ENCODE measurements around the gene PTPRA.
"Not testable (repeated sequence)": the region's sequence is repeated elsewhere in the genome, so short reads cannot be mapped to it uniquely, and the experiment has no call there.

PTPRA gene

DNA sequence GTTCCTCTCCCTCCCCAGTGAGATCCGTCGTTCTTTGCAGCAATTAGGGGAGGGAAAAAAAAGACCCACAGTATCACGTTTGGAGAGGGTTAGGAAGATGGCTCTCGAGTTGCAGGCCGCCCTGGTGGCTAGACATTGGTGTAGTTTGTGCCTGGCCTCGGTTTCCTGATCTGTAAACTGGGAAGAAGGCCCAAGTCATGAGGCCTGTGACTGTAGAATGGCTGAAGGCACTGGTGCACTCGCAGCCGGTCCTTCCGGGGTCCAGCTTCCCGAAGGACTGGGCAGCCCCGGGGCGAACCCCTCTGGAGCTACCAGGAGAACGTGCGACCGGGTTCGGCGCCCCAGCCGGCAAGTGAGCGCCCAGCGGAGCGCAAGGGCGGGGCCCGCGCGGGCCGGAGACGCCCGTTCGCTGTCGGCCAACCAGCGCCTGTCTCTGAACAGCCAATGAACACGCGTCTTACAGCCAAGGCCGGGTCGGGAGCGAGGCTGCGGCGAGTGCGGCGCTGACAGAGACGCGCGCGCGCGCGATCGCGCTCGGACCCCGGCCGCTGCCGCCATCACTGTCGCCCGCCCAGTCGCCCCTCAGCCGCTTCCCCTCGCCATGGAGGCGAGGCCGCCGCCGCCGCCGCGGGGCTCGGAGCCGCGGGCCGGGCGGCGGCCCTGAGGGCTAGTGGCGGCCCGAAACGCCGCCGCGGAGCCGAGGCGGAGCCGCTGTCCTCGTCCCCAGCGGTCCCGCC, at the start of gene PTPRA:
Gene PTPRA (plus strand): TSS at position 472 of the 737 bp plus-strand sequence. CDS start 90,797 bp downstream, outside the sequence.
- TF ChIP-seq JUND (IDR thresholded peaks at IDR 0.05; ENCODE audit: low read depth): no peak
- in situ Hi-C loops (cut with HindIII; ENCODE audit: low pct_unique_long_range_greater_than_20kb, low sequenced_read_pairs): no loop called here

DNA sequence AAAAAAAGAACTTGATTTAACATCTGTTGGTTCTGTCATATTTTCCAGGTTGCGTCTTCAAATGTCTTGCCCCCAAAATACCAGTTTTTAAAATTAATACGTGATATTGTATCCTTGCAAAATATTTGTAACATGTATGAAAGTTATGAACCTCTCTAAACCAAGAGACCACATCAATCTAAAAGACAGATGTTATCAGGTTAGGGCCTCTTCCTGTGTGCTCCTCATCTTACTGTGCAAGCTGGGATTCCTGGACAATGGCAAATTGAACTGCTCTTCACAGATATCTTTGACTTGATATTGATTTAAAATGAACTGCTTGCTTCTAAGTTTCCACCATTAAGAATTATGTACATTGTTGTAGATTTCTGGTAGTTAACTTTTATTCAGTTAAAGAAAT, 47.5 kb upstream of the PTPRA start:
- DNase-seq (ENCODE audit: low read depth in 1 of 2, low spot score in 1 of 2): no peak
- in situ Hi-C loops (cut with HindIII; ENCODE audit: low pct_unique_long_range_greater_than_20kb, low sequenced_read_pairs): no loop called here
- TF ChIP-seq JUND (IDR thresholded peaks at IDR 0.05; ENCODE audit: low read depth): no peak

More for the DNA sequence above, at the start of gene PTPRA:
- peak; percentile 87 to 93 for DNase-seq (ENCODE audit: low read depth in 1 of 2, low spot score in 1 of 2)

DNA sequence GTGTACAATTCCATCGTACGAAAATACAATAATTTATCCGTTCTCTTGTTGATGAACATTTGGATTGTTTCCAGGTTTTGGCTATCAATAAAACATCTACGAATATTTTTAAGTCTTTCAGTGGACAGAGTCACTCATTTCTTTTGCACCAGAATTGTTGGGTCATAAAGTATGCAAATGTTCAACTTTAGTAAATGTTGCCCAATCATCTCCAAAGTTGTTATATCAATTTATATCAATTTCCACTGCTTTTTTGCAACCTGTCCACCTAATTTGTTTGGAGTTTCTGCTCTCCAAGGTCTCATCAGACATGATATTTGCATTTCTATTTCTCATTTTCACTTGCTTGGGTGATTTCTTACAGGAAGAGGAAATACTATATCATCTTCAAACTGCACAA, 46.6 kb upstream of the PTPRA start:
- no peak for DNase-seq (ENCODE audit: low read depth in 1 of 2, low spot score in 1 of 2)
- no peak for TF ChIP-seq JUND (IDR thresholded peaks at IDR 0.05; ENCODE audit: low read depth)
- in situ Hi-C loops (cut with HindIII; ENCODE audit: low pct_unique_long_range_greater_than_20kb, low sequenced_read_pairs): no loop called here

DNA sequence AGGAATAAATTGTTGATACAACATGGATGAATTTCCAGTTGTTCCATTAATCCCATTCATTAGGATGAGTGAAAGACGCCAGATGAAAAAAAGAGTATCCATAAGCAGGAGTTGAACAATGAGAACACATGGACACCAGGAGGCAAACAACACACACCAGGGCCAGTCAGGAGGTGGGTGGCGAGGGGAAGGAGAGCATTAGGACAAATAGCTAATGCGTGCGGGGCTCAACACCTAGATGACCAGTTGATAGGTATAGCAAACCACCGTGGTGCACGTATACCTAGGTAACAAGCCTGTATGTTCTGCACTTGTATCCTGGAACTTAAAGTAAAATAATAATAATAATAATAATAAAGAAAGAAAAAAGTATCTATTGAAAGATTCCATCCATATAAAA, 43.9 kb upstream of the PTPRA start:
- no peak for TF ChIP-seq JUND (IDR thresholded peaks at IDR 0.05; ENCODE audit: low read depth)
- no peak for DNase-seq (ENCODE audit: low read depth in 1 of 2, low spot score in 1 of 2)
- in situ Hi-C loops (cut with HindIII; ENCODE audit: low pct_unique_long_range_greater_than_20kb, low sequenced_read_pairs): no loop called here

- DNase-seq (ENCODE audit: low read depth in 1 of 2, low spot score in 1 of 2); in situ Hi-C loops (cut with HindIII; ENCODE audit: low pct_unique_long_range_greater_than_20kb, low sequenced_read_pairs): not testable (repeated sequence)
Measured at GRCh38 chr20:2831206-2831605, 42.1 kb upstream of the PTPRA start.

DNA sequence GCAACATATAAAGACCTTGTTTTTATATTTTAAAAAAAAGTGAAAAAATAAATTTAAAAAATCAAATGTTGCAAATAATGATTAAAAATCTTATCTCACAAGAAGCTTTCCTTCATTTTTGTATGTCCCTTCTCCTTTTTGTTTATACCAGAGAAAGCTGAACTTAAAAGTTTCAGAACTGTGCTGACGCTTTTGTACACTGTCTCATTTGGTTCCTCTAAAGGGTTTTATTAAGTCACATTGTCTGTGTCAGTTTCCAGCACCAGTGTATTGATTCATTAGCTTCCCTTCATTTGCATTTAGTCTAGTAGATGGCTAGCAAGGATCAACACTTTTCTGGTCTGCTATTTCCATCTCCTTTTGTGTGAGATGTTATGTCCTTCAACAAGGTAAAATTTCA, 39.5 kb upstream of the PTPRA start:
- no peak for TF ChIP-seq JUND (IDR thresholded peaks at IDR 0.05; ENCODE audit: low read depth)
- DNase-seq (ENCODE audit: low read depth in 1 of 2, low spot score in 1 of 2): no peak
- in situ Hi-C loops (cut with HindIII; ENCODE audit: low pct_unique_long_range_greater_than_20kb, low sequenced_read_pairs): no loop called here

DNA sequence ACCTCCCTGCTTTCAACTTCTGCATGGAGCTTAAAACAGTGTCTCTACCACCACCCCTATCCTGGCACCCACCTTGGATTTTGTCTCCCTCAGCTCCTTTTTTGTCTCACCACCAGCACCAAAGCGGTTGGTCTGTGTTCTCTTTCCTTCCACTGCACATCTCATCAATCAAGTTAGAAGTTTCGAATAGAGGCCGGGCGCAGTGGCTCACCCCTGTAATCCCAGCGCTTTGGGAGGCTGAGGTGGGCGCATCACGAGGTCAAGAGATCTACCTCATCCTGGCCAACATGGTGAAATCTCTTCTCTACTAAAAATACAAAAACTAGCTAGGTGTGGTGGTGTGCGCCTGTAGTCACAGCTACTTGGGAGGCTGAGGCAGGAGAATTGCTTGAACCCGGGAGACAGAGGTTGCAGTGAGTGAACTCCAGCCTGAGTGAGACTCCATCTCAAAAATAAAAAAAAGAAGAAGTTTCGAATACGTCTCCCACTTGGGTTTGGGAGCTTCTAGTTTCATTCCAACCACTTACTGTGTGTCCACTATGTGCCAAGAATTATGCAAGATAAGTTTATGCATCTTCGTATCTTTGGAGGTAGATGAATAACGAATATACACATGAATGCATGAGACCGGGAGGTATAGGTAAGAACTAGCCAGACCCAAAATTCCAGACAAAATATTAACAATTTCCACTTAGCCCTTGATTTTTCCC, 38.7 kb upstream of the PTPRA start:
- no peak for TF ChIP-seq JUND (IDR thresholded peaks at IDR 0.05; ENCODE audit: low read depth)
- no peak for DNase-seq (ENCODE audit: low read depth in 1 of 2, low spot score in 1 of 2)
- in situ Hi-C loops (cut with HindIII; ENCODE audit: low pct_unique_long_range_greater_than_20kb, low sequenced_read_pairs): no loop called here

GRCh38 chr20:2835331-2835796, 37.9 kb upstream of the PTPRA start:
- in situ Hi-C loops (cut with HindIII; ENCODE audit: low pct_unique_long_range_greater_than_20kb, low sequenced_read_pairs): no loop called here
- no peak for TF ChIP-seq JUND (IDR thresholded peaks at IDR 0.05; ENCODE audit: low read depth)
- no peak for DNase-seq (ENCODE audit: low read depth in 1 of 2, low spot score in 1 of 2)

- in situ Hi-C loops (cut with HindIII; ENCODE audit: low pct_unique_long_range_greater_than_20kb, low sequenced_read_pairs): no loop called here
- TF ChIP-seq JUND (IDR thresholded peaks at IDR 0.05; ENCODE audit: low read depth): no peak
- no peak for DNase-seq (ENCODE audit: low read depth in 1 of 2, low spot score in 1 of 2)
Measured at GRCh38 chr20:2836035-2836434, 37.2 kb upstream of the PTPRA start.

DNA sequence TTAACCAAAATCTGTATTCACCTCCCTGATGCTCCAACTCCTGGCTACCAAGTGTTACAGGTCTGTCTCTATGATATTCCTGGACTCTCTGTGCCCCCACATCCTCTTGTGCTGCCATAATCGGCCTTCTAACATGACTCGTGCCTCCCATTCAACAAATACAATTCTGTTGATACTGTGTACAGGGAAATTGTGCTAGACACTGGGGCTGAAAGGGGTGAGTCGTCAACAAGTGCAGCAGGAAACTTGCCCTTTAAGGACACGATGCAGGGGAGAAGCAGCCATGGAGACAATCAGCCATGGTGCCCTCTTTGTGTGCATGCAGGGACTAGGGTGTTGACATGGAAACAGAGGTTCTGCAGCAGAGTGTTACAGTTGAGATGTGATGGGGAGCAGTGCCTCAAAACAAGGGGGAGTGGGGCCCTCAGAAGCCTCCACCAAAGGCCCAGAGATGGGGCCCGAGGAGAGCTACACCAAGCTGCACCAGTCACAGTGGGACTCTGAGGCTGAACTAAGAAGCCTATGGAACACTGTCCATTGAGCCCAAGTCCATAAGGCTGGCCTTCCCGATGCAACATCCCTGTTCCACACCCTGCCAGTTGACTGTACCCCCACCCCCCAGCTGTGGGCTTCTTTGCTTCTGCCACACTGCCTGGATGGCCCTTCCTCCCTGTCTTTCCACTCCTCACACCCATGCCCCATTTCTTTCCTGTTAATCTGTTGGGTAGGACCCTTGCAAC, 35.9 kb upstream of the PTPRA start:
- TF ChIP-seq JUND (IDR thresholded peaks at IDR 0.05; ENCODE audit: low read depth): no peak
- no peak for DNase-seq (ENCODE audit: low read depth in 1 of 2, low spot score in 1 of 2)
- in situ Hi-C loops (cut with HindIII; ENCODE audit: low pct_unique_long_range_greater_than_20kb, low sequenced_read_pairs): no loop called here

- no peak for TF ChIP-seq JUND (IDR thresholded peaks at IDR 0.05; ENCODE audit: low read depth)
- in situ Hi-C loops (cut with HindIII; ENCODE audit: low pct_unique_long_range_greater_than_20kb, low sequenced_read_pairs): no loop called here
- DNase-seq (ENCODE audit: low read depth in 1 of 2, low spot score in 1 of 2): no peak
Measured at GRCh38 chr20:2838170-2838797, 35.0 kb upstream of the PTPRA start.

DNA sequence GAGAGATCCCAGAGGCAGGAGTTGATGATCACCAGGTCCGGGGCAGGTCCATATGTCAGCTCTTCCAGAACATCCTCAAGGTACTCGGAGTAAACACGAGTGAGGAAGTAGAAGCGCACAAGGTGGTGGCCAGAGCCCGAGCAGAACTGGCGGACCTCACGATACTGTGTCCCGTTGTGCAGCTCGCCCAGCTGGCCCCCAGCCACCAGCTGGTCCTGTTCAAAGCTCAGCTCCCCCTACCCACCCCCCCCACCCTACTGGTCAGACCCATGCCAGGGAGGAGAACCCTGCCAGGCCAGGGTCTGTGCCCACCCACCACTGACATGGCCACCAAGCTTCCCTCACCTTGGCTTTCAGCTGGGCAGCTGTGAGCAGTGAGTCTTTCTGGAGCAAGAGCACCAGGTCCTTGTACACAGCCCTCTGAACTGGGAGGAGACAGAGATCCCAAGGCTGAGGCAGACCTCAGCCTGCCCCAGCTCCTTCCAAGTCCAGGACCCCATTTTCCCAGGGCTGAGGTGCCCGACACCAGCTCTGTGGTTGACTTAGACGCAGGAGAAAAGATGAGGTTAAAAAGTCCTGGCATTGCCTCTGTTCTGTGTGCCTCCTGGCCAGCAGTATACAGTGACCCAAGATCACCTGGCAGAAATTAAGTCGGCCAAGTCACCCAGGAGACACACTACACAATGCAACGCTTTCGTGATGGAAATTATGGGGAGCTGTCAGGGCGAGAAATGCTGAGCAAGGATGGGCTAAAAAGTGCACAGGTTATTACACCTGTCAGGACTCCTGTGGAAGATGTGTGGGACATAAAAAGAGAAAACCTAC, 34.2 kb upstream of the PTPRA start:
- in situ Hi-C loops (cut with HindIII; ENCODE audit: low pct_unique_long_range_greater_than_20kb, low sequenced_read_pairs): no loop called here
- DNase-seq (ENCODE audit: low read depth in 1 of 2, low spot score in 1 of 2): no peak
- no peak for TF ChIP-seq JUND (IDR thresholded peaks at IDR 0.05; ENCODE audit: low read depth)
